HCEC 1CT (cell line): Measurements from ENCODE around the gene BCDIN3D.

Experiments
- DNase-seq: peaks from one replicate; pipeline ENCODE4 v3.0.0-alpha.2; 2017

Gene BCDIN3D

GRCh38 chr12:49813131-49813530 lies 29.8 kb downstream of the BCDIN3D start:
- DNase-seq: peak; percentile 42

DNA sequence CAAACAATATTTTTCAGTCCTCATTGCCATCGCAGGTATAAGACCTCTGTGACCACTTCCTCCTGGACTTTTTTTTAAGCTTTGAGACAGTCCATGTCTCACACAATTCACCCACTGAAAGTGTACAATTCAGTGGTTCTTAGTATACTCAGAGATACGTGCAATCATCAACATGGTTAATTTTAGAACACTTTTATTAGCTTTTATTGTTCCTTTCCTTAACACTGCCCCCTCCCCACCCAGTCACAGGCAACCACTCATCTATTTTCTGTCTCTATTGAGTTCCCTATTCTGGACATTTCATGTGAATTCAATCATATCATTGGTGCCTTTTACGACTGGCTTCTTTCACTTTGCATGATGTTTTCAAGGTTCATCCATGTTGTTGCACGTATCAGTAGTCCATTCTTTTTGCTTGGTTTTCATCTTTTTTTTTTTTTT lies 30.9 kb downstream of the BCDIN3D start:
- DNase-seq: no peak

- no peak for DNase-seq
These were observed 31.8 kb downstream of the BCDIN3D start for GRCh38 chr12:49811136-49811535.

- no peak for DNase-seq
These were observed 33.0 kb downstream of the BCDIN3D start for GRCh38 chr12:49809906-49810389.

DNA sequence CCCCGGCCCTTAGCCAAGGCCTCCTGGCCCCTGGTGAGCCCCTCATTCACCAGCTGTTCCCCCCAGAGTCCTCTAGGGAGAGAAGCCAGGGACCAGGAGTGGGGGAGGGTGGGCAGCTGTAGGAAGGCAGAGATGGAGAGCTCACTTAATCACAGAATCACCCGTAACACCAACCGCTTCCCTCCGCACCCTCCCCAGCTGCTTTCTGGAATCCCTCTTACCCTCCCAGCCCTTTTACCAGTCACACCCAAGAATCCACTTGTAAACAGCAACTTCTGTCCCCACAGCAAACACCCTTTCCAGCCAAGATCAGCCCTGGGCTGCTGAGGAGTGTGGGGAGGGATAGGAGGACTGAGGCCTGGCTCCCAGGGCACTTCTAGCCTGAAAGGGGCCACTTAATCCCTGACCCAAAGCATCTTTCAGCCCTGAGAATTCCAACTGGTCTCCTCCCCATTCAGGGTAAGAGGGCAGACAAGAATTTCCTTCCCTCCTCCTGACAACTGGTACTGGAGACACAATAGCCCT lies 33.5 kb downstream of the BCDIN3D start:
- DNase-seq: no peak

DNA sequence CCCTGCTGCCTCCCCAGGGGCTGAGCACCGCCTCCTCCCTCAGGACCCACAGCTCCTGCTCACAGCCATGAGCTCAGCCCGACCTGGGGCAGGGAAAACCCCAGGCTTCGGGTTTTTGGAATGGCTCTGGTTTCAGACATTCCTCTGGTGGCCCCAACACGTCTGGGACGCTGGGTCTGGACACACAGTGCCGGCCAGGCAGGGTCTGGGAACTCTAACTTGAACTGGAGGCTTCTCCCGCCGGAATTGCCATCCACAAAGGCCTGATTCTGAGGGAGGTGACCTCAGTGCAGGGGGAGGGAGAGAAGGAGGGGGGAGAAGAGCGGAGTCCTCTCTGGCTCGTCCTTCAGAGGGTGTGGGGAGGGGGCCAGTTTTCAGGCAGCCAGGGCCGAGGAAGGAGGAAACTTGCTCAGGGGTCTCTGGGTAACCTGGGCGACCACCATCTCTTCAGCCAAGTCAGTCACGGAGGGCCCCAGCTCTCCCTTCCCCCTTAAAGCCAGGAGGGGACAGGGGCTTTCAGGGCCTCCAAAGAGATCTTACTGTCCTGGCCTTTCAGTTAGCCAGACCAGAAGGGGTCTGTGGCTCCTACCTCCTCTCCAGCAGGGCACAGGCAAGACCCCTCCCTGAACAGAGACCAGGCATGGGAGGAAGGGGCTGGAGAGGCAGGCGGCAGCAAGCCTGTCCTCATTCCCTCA lies 34.1 kb downstream of the BCDIN3D start:
- no peak for DNase-seq

- DNase-seq: no peak
These were observed 34.8 kb downstream of the BCDIN3D start for GRCh38 chr12:49807991-49808580.

- no peak for DNase-seq
These were observed 36.0 kb downstream of the BCDIN3D start for GRCh38 chr12:49806877-49807276.

GRCh38 chr12:49806321-49806813 lies 36.5 kb downstream of the BCDIN3D start:
- DNase-seq: no peak

GRCh38 chr12:49805409-49805808 lies 37.5 kb downstream of the BCDIN3D start:
- DNase-seq: no peak

DNA sequence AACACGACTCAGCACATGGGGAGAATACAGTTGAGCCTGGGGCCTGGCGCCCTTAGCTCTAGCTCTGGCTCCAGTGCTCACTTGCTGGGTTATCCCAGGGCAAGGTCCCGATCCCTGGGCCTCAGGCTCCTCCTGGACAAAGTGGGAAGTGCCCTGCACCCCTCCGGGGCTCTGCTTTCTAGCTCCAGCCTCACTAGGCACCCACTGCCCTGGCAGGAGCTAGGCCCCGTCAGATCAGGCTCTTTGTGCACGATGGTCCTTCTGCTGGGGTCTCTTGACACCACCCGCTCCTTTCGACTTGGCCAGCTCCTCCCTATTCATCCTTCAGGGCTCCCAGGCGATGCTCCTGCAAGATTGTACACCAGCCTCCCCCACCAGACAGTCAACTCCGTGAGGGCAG lies 38.1 kb downstream of the BCDIN3D start:
- DNase-seq: no peak

DNA sequence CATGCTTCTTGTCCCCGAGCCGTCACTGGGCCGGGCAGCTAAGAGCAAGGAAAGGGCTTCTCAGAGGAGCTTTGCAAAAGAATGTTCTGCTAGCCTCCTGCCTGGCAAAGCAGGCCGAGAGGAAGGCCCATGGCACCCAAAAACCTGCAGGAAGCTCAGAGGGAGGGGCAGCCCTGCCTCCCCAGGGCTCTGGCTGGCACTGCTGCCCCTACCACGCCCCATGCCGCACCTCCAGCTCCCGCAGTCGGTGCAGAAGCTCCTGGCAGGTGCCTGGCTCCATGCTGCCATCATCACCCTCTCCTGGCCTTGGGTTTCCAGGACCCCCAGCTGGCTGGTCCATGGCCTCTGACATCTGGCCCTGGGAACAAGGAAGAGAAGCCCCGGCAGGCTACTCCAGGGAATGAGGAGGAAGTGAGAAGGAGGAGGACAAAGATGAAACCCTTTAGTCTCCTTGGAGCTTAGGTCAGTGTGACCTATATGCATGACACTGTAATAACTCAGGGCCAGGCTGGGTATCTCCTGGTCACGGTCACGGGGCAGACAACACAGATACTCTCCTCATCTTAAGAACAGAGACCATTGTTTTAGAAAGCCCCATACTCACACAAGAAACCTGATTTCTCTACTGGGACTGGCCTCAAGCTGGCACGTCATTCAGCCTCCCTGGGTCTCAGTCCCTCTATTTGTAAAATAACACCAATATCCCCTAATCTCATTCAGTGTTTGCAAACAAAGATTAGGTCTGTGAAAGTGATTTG lies 39.0 kb downstream of the BCDIN3D start:
- no peak for DNase-seq

GRCh38 chr12:49801141-49802063 lies 41.5 kb downstream of the BCDIN3D start:
- DNase-seq: no peak

- DNase-seq: no peak
These were observed 42.3 kb downstream of the BCDIN3D start for GRCh38 chr12:49800421-49801140.

- DNase-seq: no peak
These were observed 44.0 kb downstream of the BCDIN3D start for GRCh38 chr12:49798934-49799333.

DNA sequence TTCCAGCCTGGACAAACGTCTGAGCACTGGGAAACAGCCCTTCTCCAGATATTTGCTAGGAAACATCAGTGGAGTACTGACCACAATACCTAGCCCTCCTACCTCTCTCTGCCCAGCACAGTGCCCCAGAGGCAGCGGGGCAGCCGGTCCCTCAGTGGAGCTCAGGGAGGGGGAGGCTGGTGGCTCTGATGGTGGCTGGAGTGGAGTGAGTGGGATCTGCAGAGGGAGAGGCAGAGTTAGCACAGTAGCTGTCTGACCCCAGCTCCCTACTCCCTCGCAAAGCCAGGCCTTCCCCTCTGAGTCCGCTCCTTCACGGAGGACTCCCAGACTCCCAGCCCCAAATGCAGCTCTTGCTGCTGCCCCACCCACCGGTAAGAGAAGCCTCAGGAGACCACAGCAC lies 44.7 kb downstream of the BCDIN3D start:
- DNase-seq: no peak

DNA sequence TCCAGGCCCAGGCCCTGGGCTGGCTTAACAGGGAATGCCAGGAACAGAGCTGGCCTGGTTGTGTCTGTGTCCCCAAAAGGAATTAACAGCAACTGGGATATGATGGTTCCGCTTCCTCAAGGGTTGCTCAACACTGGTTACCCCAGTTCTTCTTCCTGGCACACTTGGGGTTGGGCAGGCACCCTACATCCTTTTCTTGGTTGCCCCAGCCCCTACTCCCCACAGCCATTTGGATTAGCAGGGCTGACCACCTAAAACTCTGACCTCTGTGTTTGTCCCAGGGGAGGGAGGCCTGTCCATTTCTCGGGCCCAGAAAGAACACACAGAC lies 45.5 kb downstream of the BCDIN3D start:
- no peak for DNase-seq

GRCh38 chr12:49796606-49797448 lies 46.1 kb downstream of the BCDIN3D start:
- no peak for DNase-seq

- DNase-seq: no peak
These were observed 46.8 kb downstream of the BCDIN3D start for GRCh38 chr12:49796155-49796554.

DNA sequence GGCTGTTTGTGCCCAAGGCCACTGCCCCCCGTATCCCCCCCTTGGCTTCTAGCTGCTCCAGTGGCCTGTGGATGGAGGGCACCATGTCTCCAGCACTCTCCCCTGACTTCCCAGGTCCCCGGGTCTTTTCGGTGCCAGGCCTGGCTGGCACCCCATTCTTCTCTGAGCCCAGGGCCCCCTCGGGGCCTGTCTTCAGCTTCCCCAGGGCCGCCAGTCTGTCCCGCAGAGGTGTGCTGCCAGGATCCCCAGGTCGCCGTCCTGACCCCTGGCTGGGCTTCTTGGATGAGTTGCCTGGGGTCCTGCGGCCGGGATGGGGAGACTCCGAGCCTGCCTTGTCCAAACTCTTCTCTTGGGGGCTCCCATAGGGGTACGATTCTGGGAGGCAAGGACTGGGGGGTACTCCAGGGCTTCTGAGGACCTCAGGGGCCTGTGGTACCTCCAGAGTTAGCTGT lies 47.2 kb downstream of the BCDIN3D start:
- no peak for DNase-seq
